ENCODE measurements around the gene SLC25A12. TPM values are rescaled to one million over a fixed set of nuclear protein-coding genes. Genes with fewer than 3 reads are reported as not detected.

SLC25A12 gene
- total and polyA plus RNA-seq, 2 of the 13 experiments (the other 11 are each of a cell fraction or from before 2014, with no cell fraction given), result 8.1 to 15.9 TPM

- no peak for TF ChIP-seq CERS6 (CRISPR knock-in tag; IDR thresholded peaks at IDR 0.05)
- no peak for TF ChIP-seq HNRNPH1 (optimal IDR thresholded peaks at IDR 0.05; ENCODE audit: low read depth, low read length)
- TF ChIP-seq, protein P1, sequence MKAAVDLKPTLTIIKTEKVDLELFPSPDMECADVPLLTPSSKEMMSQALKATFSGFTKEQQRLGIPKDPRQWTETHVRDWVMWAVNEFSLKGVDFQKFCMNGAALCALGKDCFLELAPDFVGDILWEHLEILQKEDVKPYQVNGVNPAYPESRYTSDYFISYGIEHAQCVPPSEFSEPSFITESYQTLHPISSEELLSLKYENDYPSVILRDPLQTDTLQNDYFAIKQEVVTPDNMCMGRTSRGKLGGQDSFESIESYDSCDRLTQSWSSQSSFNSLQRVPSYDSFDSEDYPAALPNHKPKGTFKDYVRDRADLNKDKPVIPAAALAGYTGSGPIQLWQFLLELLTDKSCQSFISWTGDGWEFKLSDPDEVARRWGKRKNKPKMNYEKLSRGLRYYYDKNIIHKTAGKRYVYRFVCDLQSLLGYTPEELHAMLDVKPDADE (CRISPR knock-in tag; IDR thresholded peaks at IDR 0.05), result no peak; the same call in 1 of the 2 replicates
- peak; percentile 39; the same call in 1 of the 2 replicates for TF ChIP-seq ZNF609 (CRISPR knock-in tag; IDR thresholded peaks at IDR 0.05; ENCODE audit: borderline replicate concordance)
- TF ChIP-seq RAD21 (CRISPR knock-in tag; IDR thresholded peaks at IDR 0.05), result peak; percentile 61
- TF ChIP-seq LRRFIP1 (CRISPR knock-in tag; conservative IDR thresholded peaks at IDR 0.05), result no peak
- TF ChIP-seq, protein P2, sequence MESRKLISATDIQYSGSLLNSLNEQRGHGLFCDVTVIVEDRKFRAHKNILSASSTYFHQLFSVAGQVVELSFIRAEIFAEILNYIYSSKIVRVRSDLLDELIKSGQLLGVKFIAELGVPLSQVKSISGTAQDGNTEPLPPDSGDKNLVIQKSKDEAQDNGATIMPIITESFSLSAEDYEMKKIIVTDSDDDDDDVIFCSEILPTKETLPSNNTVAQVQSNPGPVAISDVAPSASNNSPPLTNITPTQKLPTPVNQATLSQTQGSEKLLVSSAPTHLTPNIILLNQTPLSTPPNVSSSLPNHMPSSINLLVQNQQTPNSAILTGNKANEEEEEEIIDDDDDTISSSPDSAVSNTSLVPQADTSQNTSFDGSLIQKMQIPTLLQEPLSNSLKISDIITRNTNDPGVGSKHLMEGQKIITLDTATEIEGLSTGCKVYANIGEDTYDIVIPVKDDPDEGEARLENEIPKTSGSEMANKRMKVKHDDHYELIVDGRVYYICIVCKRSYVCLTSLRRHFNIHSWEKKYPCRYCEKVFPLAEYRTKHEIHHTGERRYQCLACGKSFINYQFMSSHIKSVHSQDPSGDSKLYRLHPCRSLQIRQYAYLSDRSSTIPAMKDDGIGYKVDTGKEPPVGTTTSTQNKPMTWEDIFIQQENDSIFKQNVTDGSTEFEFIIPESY (CRISPR knock-in tag; IDR thresholded peaks at IDR 0.05), result no peak
- no peak for TF ChIP-seq MAFG (CRISPR knock-in tag; IDR thresholded peaks at IDR 0.05)
- TF ChIP-seq NCOA1 (CRISPR knock-in tag; IDR thresholded peaks at IDR 0.05), result 0 out of 2 replicates have a peak, but pooled peaks have one; percentile 69
- no peak for TF ChIP-seq GATA4 (IDR thresholded peaks at IDR 0.05; ENCODE audit: borderline replicate concordance, low read depth)
- TF ChIP-seq IRX3 (CRISPR knock-in tag; IDR thresholded peaks at IDR 0.05; ENCODE audit: borderline replicate concordance, low read depth), result no peak
- TF ChIP-seq NFATC3 (CRISPR knock-in tag; IDR thresholded peaks at IDR 0.05), result no peak
- TF ChIP-seq, protein P3, sequence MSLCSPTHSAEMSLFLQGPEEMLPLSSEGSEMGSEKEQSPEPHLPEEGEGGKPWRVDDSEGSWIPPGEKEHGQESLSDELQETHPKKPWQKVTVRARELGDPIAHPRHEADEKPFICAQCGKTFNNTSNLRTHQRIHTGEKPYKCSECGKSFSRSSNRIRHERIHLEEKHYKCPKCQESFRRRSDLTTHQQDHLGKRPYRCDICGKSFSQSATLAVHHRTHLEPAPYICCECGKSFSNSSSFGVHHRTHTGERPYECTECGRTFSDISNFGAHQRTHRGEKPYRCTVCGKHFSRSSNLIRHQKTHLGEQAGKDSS (CRISPR knock-in tag; IDR thresholded peaks at IDR 0.05; ENCODE audit: borderline replicate concordance, low read depth), result 0 out of 2 replicates have a peak, but pooled peaks have one; percentile 38
- TF ChIP-seq BRCA1 (CRISPR knock-in tag; IDR thresholded peaks at IDR 0.05), result 0 out of 2 replicates have a peak, but pooled peaks have one; percentile 13
These were observed at the start of gene SLC25A12 (continued) for GRCh38 chr2:171893824-171894611.
